ENCODE results near the gene ATP5PO. TPM values are rescaled to one million over a fixed set of nuclear protein-coding genes. Genes with fewer than 3 reads are reported as not detected.

Gene ATP5PO
- total and polyA plus RNA-seq, 2 of the 8 experiments (the other 6 are each of a cell fraction or from before 2014, with no cell fraction given) = 251 to 267 TPM

GRCh38 chr21:33870768-33871167 is 44.8 kb downstream of the ATP5PO start:
- H3K4ac ChIP-seq (replicated peaks; ENCODE audit: insufficient read length, low read depth, low read length) = no peak overlapping the region
- no peak overlapping the region for H4K5ac ChIP-seq (ENCODE audit: insufficient read length, low read depth, low read length)
- no peak overlapping the region for H2BK120ac ChIP-seq (replicated peaks; ENCODE audit: low read depth, low read length)
- 91% methylated on average over 4 of the region's 4 CpGs; no CpG with 5 or more reads in 1 of the 2 experiments for WGBS, 2 experiments (ENCODE audit: extremely low coverage in 1 of 2, insufficient coverage in 1 of 2, insufficient read length in 1 of 2, insufficient replicate concordance in 2 of 2, low coverage in 1 of 2, low lambda C conversion rate in 2 of 2, missing lambda C conversion rate in 1 of 2)
- H3K4me2 ChIP-seq (ENCODE audit: insufficient read depth in 1 of 2, low read depth in 2 of 2, low read length in 2 of 2) = no peak overlapping the region
- CTCF ChIA-PET (ENCODE audit: partially characterized antibody) = interaction anchor here (0.7 to 1.6 kb wide), 3 partner anchors 16 to 19 kb away, joined by 3 to 5 read pairs (median 3); no protein-coding TSS in a partner anchor
- no peaks in the 10 kb centered on the region; a peak in 1 of 7 replicates for H3K4me1 ChIP-seq (replicated peaks in 1 of 4; ENCODE audit: control insufficient read depth in 3 of 4, insufficient read depth in 4 of 4, low read length in 3 of 4)
- no peak overlapping the region for H2AK5ac ChIP-seq (ENCODE audit: low read depth, low read length)
- no peaks in the 10 kb centered on the region for H3K79me2 ChIP-seq (ENCODE audit: control insufficient read depth in 1 of 2, insufficient read depth in 2 of 2, low read length in 2 of 2)
- no peaks in the 10 kb centered on the region for H4K20me1 ChIP-seq (replicated peaks in 1 of 2; ENCODE audit: control insufficient read depth in 1 of 2, insufficient read depth in 2 of 2, low read length in 2 of 2)
- H2BK20ac ChIP-seq (ENCODE audit: low read length) = no peak overlapping the region
- no peak overlapping the region for H4K8ac ChIP-seq (ENCODE audit: extremely low read depth, insufficient read depth, low read length)
- H3K56ac ChIP-seq (replicated peaks; ENCODE audit: insufficient read length, low read depth, low read length) = no peak overlapping the region
- H3K79me1 ChIP-seq (ENCODE audit: low read depth, low read length) = no peaks in the 10 kb centered on the region
- H3K9ac ChIP-seq (replicated peaks in 1 of 4; ENCODE audit: extremely low read depth in 1 of 4, low read depth in 3 of 4, low read length in 3 of 4) = no peak overlapping the region
- H3K4me3 ChIP-seq (ENCODE audit: extremely low read depth in 1 of 4, insufficient read depth in 2 of 4, low read depth in 3 of 4, low read length in 4 of 4) = no peak overlapping the region
- no peak overlapping the region for H4K91ac ChIP-seq (replicated peaks; ENCODE audit: insufficient read length, low read length)
- FAIRE-seq (no peak), DNase-seq (ENCODE audit: low read depth in 1 of 2, low spot score in 2 of 2) (no peak)
- H3K18ac ChIP-seq (ENCODE audit: extremely low read depth, low read length) = no peak overlapping the region
- H3K9me3 ChIP-seq (ENCODE audit: insufficient read depth in 2 of 2, low read depth in 1 of 2, low read length in 1 of 2) = no peaks in the 10 kb centered on the region; a peak in 1 of 4 replicates
- no peaks in the 10 kb centered on the region for H3K36me3 ChIP-seq (ENCODE audit: control insufficient read depth in 2 of 4, insufficient read depth in 4 of 4, low read length in 3 of 4)
- H2BK12ac ChIP-seq (ENCODE audit: low read depth, low read length) = no peak overlapping the region
- no peak overlapping the region for H3K27ac ChIP-seq (ENCODE audit: low read depth, low read length)
- H2BK15ac ChIP-seq (ENCODE audit: low read length) = no peak overlapping the region
- no peak overlapping the region for H3K14ac ChIP-seq (ENCODE audit: insufficient read length)
- no peaks in the 10 kb centered on the region; a peak in 1 of 7 replicates for H3K27me3 ChIP-seq (replicated peaks in 1 of 4; ENCODE audit: control insufficient read depth in 3 of 4, extremely low read depth in 1 of 4, insufficient read depth in 3 of 4, low read length in 3 of 4)
- H2AFZ ChIP-seq (ENCODE audit: low read length) = no peak overlapping the region
- H3K23me2 ChIP-seq (ENCODE audit: low read depth, low read length) = no peaks in the 10 kb centered on the region
- POLR2A ChIA-PET (ENCODE audit: partially characterized antibody) = no interaction called here
- H2BK5ac ChIP-seq (ENCODE audit: low read depth, low read length) = no peak overlapping the region
- no peak overlapping the region for H3K23ac ChIP-seq (ENCODE audit: insufficient read length)
- no peak for TF ChIP-seq MAX (IDR thresholded peaks at IDR 0.05)
- no peak for TF ChIP-seq RNF2 (IDR thresholded peaks at IDR 0.05; ENCODE audit: borderline replicate concordance, low read depth, low read length, missing control alignments, poor library complexity, severe bottlenecking)
- TF ChIP-seq ATF3 (IDR thresholded peaks at IDR 0.05; ENCODE audit: insufficient read depth, low read depth, low read length) = no peak
- no peak for TF ChIP-seq ASH2L (IDR thresholded peaks at IDR 0.05; ENCODE audit: low read length)
- no peak for TF ChIP-seq EGR1 (IDR thresholded peaks at IDR 0.05; ENCODE audit: borderline replicate concordance, low read depth, low read length)
- no peak for TF ChIP-seq CEBPB (IDR thresholded peaks at IDR 0.05; ENCODE audit: low read depth, low read length)
- TF ChIP-seq CBX8 (IDR thresholded peaks at IDR 0.05; ENCODE audit: borderline replicate concordance, low read depth, low read length) = no peak
- TF ChIP-seq USF2 (IDR thresholded peaks at IDR 0.05; ENCODE audit: low read length) = no peak
- no peak for TF ChIP-seq POLR2A (IDR thresholded peaks at IDR 0.05; ENCODE audit: control extremely low read depth in 1 of 2, low read depth in 2 of 2, low read length in 2 of 2)
- no peak for TF ChIP-seq MAFK (IDR thresholded peaks at IDR 0.05; ENCODE audit: low read depth, low read length)
- no peak for TF ChIP-seq TCF12 (IDR thresholded peaks at IDR 0.05; ENCODE audit: low read depth, low read length)
- no peak for TF ChIP-seq CBX5 (IDR thresholded peaks at IDR 0.05; ENCODE audit: low read depth, low read length)
- TF ChIP-seq SIRT6 (IDR thresholded peaks at IDR 0.05; ENCODE audit: low read length) = no peak
- no peak for TF ChIP-seq NRF1 (IDR thresholded peaks at IDR 0.05; ENCODE audit: low read depth, low read length)
